GDM1 (cell line): ENCODE data around the gene ALG3.
A peak's percentile ranks its signal among the peaks of the same experiment; 100 is the strongest.

ENCODE experiments used
- DNase-seq: peaks from one replicate; lab custom pipeline; 2025; lab: John Stamatoyannopoulos, UW

ALG3 gene

GRCh38 chr3:184234671-184235380 lies 13.9 kb downstream of the ALG3 start:
- DNase-seq: no peak

GRCh38 chr3:184234224-184234623 lies 14.5 kb downstream of the ALG3 start:
- no peak for DNase-seq

- DNase-seq: no peak
Measured at GRCh38 chr3:184233127-184233843, 15.5 kb downstream of the ALG3 start.

- no peak for DNase-seq
Measured at GRCh38 chr3:184231671-184232070, 17.1 kb downstream of the ALG3 start.

- DNase-seq: no peak
Measured at GRCh38 chr3:184230603-184231528, 17.9 kb downstream of the ALG3 start.

- no peak for DNase-seq
Measured at GRCh38 chr3:184230081-184230602, 18.6 kb downstream of the ALG3 start.

GRCh38 chr3:184229394-184230080 lies 19.2 kb downstream of the ALG3 start, which contains the start of gene VWA5B2:
Gene VWA5B2 (plus strand): TSS chr3:184229585. CDS start chr3:184230529, 944 bp downstream.
- DNase-seq: peak; percentile 27

GRCh38 chr3:184228376-184229137 lies 20.2 kb downstream of the ALG3 start:
- no peak for DNase-seq

GRCh38 chr3:184227481-184227935 lies 21.3 kb downstream of the ALG3 start:
- DNase-seq: peak; percentile 21

GRCh38 chr3:184223946-184224345 lies 24.8 kb downstream of the ALG3 start:
- DNase-seq: no peak

- DNase-seq: no peak
Measured at GRCh38 chr3:184222521-184222920, 26.2 kb downstream of the ALG3 start.

- DNase-seq: no peak
Measured at GRCh38 chr3:184218814-184219213, 29.9 kb downstream of the ALG3 start.

GRCh38 chr3:184211718-184212117 lies 37.0 kb downstream of the ALG3 start:
- no peak for DNase-seq

- no peak for DNase-seq
Measured at GRCh38 chr3:184211297-184211696, 37.5 kb downstream of the ALG3 start.

GRCh38 chr3:184209146-184209923 lies 39.4 kb downstream of the ALG3 start:
- DNase-seq: no peak

- no peak for DNase-seq
Measured at GRCh38 chr3:184203526-184203925, 45.2 kb downstream of the ALG3 start.

GRCh38 chr3:184200825-184201224 lies 47.9 kb downstream of the ALG3 start:
- no peak for DNase-seq

- DNase-seq: no peak
Measured at GRCh38 chr3:184198509-184198908, 50.3 kb downstream of the ALG3 start.

- no peak for DNase-seq
Measured at GRCh38 chr3:184196536-184196935, 52.2 kb downstream of the ALG3 start.

GRCh38 chr3:184193991-184194539 lies 54.7 kb downstream of the ALG3 start:
- DNase-seq: no peak
